Mesothelial cell of epicardium (in vitro differentiated cells): ENCODE measurements around the gene NDN. TPM values are rescaled to one million over a fixed set of nuclear protein-coding genes. Genes with fewer than 3 reads are reported as not detected.

Experiments
- DNase-seq, 2 experiments: peaks; one replicate each; pipeline ENCODE4 v3.0.0; 2021; ENCODE audit warnings: low spot score in 2 of 2; ENCODE audit not compliant: unreplicated experiment in 2 of 2
- H3K27ac Mint-ChIP-seq: 2 replicates; pipeline ENCODE4 v1.8.0; 2021; ENCODE audit warnings: mixed read lengths
- H3K27me3 Mint-ChIP-seq: 2 replicates; pipeline ENCODE4 v1.8.0; 2021; ENCODE audit warnings: low read depth, mixed read lengths
- H3K36me3 Mint-ChIP-seq: 2 replicates; pipeline ENCODE4 v1.8.0; 2021; ENCODE audit warnings: mixed read lengths
- H3K4me1 Mint-ChIP-seq: 2 replicates; pipeline ENCODE4 v1.8.0; 2021; ENCODE audit warnings: mixed read lengths
- H3K4me3 Mint-ChIP-seq: 2 replicates; pipeline ENCODE4 v1.8.0; 2021; ENCODE audit warnings: mild to moderate bottlenecking, moderate library complexity, mixed read lengths
- H3K9me3 Mint-ChIP-seq: 2 replicates; pipeline ENCODE4 v1.8.0; 2021; ENCODE audit warnings: mixed read lengths
- total RNA-seq: library from RNA; stranded (reverse); gene quantifications from 3 replicates; pipeline ENCODE4 v1.2.1, GENCODE V29; 2021
- TF ChIP-seq, protein P1 (sequence below): fragments of 200-600 bp; sonication (generic); IDR thresholded peaks from one replicate; pipeline ENCODE4 v1.5.0; 2021; ENCODE audit warnings: antibody characterized with exemption; ENCODE audit not compliant: unreplicated experiment

Gene NDN
- total RNA-seq, 1 donor from 2014 or later: 85.8 TPM

DNA sequence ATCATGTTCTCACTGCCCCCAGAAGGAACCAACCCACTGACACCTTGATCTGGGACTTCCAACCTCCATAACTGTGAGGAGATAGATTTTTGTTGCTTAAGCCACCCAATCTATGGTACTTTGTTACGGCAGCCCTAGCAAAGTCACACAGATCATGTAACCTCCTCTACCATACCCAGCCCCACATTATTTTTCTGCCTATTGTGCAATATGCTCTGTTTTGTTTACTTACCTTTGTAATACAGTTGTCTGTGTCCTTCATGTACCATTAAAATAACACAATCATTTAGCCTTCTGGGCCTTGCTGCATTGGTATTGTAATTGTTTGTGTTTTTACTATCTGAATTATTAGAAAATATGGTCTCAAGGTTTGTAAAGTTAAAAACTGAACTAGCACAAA lies 16.1 kb downstream of the NDN start:
- TF ChIP-seq, protein P1, sequence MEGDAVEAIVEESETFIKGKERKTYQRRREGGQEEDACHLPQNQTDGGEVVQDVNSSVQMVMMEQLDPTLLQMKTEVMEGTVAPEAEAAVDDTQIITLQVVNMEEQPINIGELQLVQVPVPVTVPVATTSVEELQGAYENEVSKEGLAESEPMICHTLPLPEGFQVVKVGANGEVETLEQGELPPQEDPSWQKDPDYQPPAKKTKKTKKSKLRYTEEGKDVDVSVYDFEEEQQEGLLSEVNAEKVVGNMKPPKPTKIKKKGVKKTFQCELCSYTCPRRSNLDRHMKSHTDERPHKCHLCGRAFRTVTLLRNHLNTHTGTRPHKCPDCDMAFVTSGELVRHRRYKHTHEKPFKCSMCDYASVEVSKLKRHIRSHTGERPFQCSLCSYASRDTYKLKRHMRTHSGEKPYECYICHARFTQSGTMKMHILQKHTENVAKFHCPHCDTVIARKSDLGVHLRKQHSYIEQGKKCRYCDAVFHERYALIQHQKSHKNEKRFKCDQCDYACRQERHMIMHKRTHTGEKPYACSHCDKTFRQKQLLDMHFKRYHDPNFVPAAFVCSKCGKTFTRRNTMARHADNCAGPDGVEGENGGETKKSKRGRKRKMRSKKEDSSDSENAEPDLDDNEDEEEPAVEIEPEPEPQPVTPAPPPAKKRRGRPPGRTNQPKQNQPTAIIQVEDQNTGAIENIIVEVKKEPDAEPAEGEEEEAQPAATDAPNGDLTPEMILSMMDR: no peak
- DNase-seq: no peak
- no peak overlapping the region for H3K4me3 Mint-ChIP-seq
- no peaks in the 10 kb centered on the region for H3K4me1 Mint-ChIP-seq
- peaks cover 5% of the 10 kb centered on the region for H3K9me3 Mint-ChIP-seq
- no peak overlapping the region for H3K27ac Mint-ChIP-seq
- no peaks in the 10 kb centered on the region for H3K27me3 Mint-ChIP-seq
- H3K36me3 Mint-ChIP-seq: no peaks in the 10 kb centered on the region

DNA sequence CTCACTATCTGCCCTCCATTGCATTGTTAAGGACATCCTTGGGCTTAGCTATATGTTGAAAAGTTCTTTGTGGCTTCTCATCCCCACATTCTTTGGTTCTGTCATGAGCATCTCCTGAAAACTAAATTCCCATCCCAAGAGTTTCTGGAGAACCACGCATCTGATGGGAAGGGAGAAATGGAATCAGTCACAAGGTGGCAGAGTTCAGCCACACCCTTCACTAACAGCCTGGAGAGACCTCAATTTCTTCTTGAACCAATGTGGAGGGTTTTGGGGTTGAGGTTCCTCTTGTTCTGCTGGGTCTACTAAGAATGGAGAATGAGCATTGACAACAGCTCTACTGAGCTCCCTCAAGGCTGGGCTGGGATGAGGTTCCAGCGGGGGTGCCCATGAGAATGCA lies 23.9 kb downstream of the NDN start:
- H3K9me3 Mint-ChIP-seq: peaks cover 5% of the 10 kb centered on the region
- TF ChIP-seq, protein P1: no peak
- H3K4me3 Mint-ChIP-seq: no peak overlapping the region
- peaks cover 5% of the 10 kb centered on the region for H3K27me3 Mint-ChIP-seq
- no peaks in the 10 kb centered on the region for H3K36me3 Mint-ChIP-seq
- DNase-seq: no peak
- H3K27ac Mint-ChIP-seq: no peak overlapping the region
- H3K4me1 Mint-ChIP-seq: no peaks in the 10 kb centered on the region

DNA sequence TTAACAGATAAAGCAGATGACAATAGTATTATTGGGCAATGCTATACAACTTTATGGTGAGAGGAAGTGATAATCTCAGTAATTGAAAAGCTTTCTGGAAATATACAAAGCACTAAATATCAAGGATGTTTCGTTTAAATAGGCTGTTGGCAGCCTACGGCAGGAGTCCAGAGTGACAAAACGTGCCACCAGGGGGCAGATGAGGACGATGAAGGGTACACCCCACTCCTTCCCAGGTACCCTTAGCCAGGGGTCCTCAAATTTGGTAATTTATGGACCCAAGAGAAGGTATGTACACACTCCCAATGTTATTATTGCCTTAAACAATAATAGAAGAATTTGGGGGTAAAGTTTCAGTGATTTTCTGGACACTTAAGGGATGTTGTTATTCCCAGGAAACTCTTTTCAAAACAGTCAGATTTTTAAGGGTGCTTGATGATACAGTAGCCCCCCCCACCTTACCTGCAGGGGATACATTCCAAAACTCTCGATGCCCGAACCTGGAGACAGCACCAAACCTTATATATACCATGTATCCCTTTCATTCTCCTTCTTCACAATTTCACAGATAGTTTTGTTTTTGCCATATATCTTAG lies 38.1 kb downstream of the NDN start:
- peaks cover 3% of the 10 kb centered on the region for H3K36me3 Mint-ChIP-seq
- H3K9me3 Mint-ChIP-seq: peaks cover 2% of the 10 kb centered on the region
- H3K27me3 Mint-ChIP-seq: peaks cover 23% of the 10 kb centered on the region
- peak overlapping the region; percentile 15 for H3K4me3 Mint-ChIP-seq
- peaks cover 6% of the 10 kb centered on the region for H3K4me1 Mint-ChIP-seq
- H3K27ac Mint-ChIP-seq: no peak overlapping the region
- peak; percentile 43 to 68 for DNase-seq
- TF ChIP-seq, protein P1: peak; percentile 72

DNA sequence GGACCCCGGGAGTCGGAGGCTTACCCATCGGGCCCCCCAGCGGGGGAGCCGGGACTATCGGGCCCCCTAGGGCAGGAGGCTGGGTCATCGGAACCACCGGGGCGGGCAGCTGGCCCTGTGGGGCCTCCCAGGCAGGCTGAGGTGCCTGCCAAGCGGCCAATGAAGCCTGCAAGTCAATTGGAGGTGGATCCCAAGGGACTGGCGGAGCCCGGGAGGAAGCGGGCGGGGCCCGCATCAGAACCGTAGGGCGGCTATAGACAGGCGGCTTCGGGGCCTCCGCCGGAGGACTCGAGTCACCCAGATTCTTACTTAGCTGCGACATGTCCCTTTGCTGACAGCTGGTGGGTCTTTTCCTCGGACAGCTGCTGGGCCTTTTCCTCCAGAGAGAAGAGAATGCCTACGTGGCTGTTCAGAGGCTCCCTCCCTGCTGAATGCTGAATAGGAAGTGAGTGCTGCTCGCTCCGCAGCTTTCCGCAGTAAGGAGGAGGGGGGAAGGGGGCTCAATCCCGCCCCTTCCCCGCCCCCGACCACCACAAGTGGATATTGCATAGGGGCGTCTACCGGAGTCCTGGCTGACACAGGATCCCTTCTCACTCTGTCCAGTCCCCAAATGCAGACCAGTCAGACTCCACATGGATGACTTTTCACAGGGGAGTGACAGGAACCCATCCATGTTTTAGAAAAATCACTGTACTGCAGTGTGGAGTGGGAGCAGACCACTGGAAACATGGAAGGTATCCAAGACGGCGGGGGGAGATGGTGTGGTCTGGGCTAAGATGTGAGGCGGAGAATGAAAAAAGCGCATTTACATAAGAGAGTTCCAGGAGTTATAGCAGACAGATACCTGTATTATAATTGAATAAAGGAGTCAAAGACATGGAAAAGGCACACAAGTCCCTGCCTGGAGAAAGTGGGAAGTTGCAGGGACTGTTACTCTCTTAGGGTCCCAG lies 39.4 kb downstream of the NDN start, which contains the start of gene MAGEL2:
Gene MAGEL2 (minus strand): TSS at position 447 of the 950 bp plus-strand sequence. CDS start 125 bp downstream, at position 322.
- TF ChIP-seq, protein P1: no peak
- peak; percentile 35 to 55 for DNase-seq
- peaks cover 3% of the 10 kb centered on the region for H3K9me3 Mint-ChIP-seq
- peaks cover 6% of the 10 kb centered on the region for H3K4me1 Mint-ChIP-seq
- H3K36me3 Mint-ChIP-seq: peaks cover 3% of the 10 kb centered on the region
- peaks cover 15% of the 10 kb centered on the region for H3K27me3 Mint-ChIP-seq
- H3K27ac Mint-ChIP-seq: peak within 1 kb of the TSS; percentile 20
- H3K4me3 Mint-ChIP-seq: peak within 1 kb of the TSS; percentile 79

DNA sequence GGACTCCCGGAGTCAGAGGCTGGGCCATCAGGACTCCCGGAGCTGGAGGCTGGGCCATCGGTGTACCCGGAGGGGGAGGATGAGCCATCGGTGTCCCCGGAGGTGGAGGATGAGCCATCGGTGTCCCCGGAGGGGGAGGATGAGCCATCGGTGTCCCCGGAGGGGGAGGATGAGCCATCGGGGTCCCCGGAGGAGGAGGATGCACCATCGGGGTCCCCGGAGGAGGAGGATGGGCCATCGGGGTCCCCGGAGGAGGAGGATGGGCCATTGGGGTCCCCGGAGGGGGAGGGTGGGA lies 40.2 kb downstream of the NDN start:
- peaks cover 3% of the 10 kb centered on the region for H3K36me3 Mint-ChIP-seq
- H3K27me3 Mint-ChIP-seq: peaks cover 13% of the 10 kb centered on the region
- peak overlapping the region; percentile 79 for H3K4me3 Mint-ChIP-seq
- no peak overlapping the region for H3K27ac Mint-ChIP-seq
- peaks cover 3% of the 10 kb centered on the region for H3K9me3 Mint-ChIP-seq
- peaks cover 6% of the 10 kb centered on the region for H3K4me1 Mint-ChIP-seq
- TF ChIP-seq, protein P1: no peak
- no peak for DNase-seq
